GM23338 (cell line): Measurements from ENCODE around the gene ACSM6.

Experiments used
- CREB1 ChIP-seq: fragments of 250-450 bp; sonication (Bioruptor Pico); IDR thresholded peaks from 2 replicates; pipeline ENCODE4 v1.5.0; 2020; ENCODE audit warnings: low read depth, mild to moderate bottlenecking, moderate library complexity
- EZH2 ChIP-seq: fragments of 200-600 bp; sonication (generic); IDR thresholded peaks from one replicate; pipeline ENCODE4 v1.8.0; 2017; ENCODE audit warnings: antibody characterized with exemption, mild to moderate bottlenecking, low read depth; ENCODE audit not compliant: unreplicated experiment
- EZH2phosphoT487 ChIP-seq: fragments of 200-600 bp; sonication (generic); IDR thresholded peaks from one replicate; pipeline ENCODE4 v1.8.1; 2018; ENCODE audit warnings: antibody characterized with exemption; ENCODE audit not compliant: unreplicated experiment
- JUNB ChIP-seq: IDR thresholded peaks from one replicate; pipeline ENCODE4 v1.6.1; 2016; ENCODE audit warnings: antibody characterized with exemption; ENCODE audit not compliant: unreplicated experiment
- NANOG ChIP-seq: IDR thresholded peaks from 2 replicates; pipeline ENCODE4 v1.6.1; 2016; ENCODE audit warnings: antibody characterized with exemption, borderline replicate concordance
- POLR2AphosphoS5 ChIP-seq: IDR thresholded peaks from 2 replicates; pipeline ENCODE4 v1.6.1; 2016; ENCODE audit warnings: antibody characterized with exemption, low read depth
- STAT1 ChIP-seq: IDR thresholded peaks from one replicate; pipeline ENCODE4 v1.6.1; 2016; ENCODE audit warnings: antibody characterized with exemption; ENCODE audit not compliant: unreplicated experiment
- ZNF114 ChIP-seq: fragments of 250-450 bp; sonication (Bioruptor Pico); IDR thresholded peaks from 2 replicates; pipeline ENCODE4 v1.5.0; 2020; ENCODE audit warnings: mild to moderate bottlenecking, moderate library complexity
- ZNF331 ChIP-seq: fragments of 250-450 bp; sonication (Bioruptor Pico); IDR thresholded peaks from 2 replicates; pipeline ENCODE4 v1.5.0; 2020; ENCODE audit warnings: low read depth, mild to moderate bottlenecking, moderate library complexity
- TF ChIP-seq, protein P1 (sequence below), 2 experiments: fragments of 200-600 bp in 1 of 2; sonication (generic) in 1 of 2; conservative IDR thresholded peaks; 2 replicates each; pipeline versions ENCODE4 v1.5.1 to v1.6.1; 2016 to 2017; ENCODE audit warnings: antibody characterized with exemption in 2 of 2, low read depth in 2 of 2, mild to moderate bottlenecking in 2 of 2, moderate library complexity in 1 of 2
- TF ChIP-seq, protein P2 (sequence below): IDR thresholded peaks from 2 replicates; pipeline ENCODE4 v1.6.1; 2016; ENCODE audit warnings: antibody characterized with exemption
- TF ChIP-seq, protein P3 (sequence below): IDR thresholded peaks from one replicate; pipeline ENCODE4 v1.6.1; 2018; ENCODE audit warnings: antibody characterized with exemption; ENCODE audit not compliant: unreplicated experiment

DNA sequence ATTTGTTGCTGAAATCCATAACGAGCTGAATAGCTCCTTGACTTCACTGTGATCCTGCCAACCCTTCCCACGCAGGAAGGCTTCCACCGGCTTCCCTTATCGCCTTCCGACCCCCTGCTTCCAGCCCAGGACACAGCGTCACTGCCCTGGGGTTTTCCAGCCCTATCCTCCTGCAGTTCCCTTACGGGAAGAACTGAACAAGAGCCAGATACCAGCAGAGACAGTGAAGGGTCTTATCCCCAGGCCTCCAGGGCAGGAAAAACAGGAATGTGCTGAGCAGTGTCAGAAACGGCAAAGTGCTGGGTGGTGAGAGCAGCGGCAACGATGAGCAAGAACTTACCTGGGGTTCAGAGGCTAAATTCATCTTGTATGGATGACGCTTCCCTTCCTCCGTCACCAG, 74.4 kb downstream of the ACSM6 start:
- TF ChIP-seq EZH2 (no peak), POLR2AphosphoS5 (no peak), EZH2phosphoT487 (no peak), JUNB (no peak), ZNF331 (no peak), CREB1 (CRISPR knock-in tag) (no peak), ZNF114 (no peak), NANOG (no peak), STAT1 (no peak)
- TF ChIP-seq, protein P1, sequence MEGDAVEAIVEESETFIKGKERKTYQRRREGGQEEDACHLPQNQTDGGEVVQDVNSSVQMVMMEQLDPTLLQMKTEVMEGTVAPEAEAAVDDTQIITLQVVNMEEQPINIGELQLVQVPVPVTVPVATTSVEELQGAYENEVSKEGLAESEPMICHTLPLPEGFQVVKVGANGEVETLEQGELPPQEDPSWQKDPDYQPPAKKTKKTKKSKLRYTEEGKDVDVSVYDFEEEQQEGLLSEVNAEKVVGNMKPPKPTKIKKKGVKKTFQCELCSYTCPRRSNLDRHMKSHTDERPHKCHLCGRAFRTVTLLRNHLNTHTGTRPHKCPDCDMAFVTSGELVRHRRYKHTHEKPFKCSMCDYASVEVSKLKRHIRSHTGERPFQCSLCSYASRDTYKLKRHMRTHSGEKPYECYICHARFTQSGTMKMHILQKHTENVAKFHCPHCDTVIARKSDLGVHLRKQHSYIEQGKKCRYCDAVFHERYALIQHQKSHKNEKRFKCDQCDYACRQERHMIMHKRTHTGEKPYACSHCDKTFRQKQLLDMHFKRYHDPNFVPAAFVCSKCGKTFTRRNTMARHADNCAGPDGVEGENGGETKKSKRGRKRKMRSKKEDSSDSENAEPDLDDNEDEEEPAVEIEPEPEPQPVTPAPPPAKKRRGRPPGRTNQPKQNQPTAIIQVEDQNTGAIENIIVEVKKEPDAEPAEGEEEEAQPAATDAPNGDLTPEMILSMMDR (conservative IDR thresholded peaks at IDR 0.05; ENCODE audit: low read depth in 2 of 2), result no peak
- TF ChIP-seq, protein P2, sequence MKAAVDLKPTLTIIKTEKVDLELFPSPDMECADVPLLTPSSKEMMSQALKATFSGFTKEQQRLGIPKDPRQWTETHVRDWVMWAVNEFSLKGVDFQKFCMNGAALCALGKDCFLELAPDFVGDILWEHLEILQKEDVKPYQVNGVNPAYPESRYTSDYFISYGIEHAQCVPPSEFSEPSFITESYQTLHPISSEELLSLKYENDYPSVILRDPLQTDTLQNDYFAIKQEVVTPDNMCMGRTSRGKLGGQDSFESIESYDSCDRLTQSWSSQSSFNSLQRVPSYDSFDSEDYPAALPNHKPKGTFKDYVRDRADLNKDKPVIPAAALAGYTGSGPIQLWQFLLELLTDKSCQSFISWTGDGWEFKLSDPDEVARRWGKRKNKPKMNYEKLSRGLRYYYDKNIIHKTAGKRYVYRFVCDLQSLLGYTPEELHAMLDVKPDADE, result no peak
- TF ChIP-seq, protein P3, sequence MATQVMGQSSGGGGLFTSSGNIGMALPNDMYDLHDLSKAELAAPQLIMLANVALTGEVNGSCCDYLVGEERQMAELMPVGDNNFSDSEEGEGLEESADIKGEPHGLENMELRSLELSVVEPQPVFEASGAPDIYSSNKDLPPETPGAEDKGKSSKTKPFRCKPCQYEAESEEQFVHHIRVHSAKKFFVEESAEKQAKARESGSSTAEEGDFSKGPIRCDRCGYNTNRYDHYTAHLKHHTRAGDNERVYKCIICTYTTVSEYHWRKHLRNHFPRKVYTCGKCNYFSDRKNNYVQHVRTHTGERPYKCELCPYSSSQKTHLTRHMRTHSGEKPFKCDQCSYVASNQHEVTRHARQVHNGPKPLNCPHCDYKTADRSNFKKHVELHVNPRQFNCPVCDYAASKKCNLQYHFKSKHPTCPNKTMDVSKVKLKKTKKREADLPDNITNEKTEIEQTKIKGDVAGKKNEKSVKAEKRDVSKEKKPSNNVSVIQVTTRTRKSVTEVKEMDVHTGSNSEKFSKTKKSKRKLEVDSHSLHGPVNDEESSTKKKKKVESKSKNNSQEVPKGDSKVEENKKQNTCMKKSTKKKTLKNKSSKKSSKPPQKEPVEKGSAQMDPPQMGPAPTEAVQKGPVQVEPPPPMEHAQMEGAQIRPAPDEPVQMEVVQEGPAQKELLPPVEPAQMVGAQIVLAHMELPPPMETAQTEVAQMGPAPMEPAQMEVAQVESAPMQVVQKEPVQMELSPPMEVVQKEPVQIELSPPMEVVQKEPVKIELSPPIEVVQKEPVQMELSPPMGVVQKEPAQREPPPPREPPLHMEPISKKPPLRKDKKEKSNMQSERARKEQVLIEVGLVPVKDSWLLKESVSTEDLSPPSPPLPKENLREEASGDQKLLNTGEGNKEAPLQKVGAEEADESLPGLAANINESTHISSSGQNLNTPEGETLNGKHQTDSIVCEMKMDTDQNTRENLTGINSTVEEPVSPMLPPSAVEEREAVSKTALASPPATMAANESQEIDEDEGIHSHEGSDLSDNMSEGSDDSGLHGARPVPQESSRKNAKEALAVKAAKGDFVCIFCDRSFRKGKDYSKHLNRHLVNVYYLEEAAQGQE, result no peak
